SK-N-SH treated with all-trans-retinoic acid at 6 μM for 48 hours (cell line): ENCODE measurements around the gene FGF14.

Source experiments
- ARNTL ChIP-seq: fragments of 450-650 bp; formaldehyde crosslinking; IDR thresholded peaks from 2 replicates; pipeline ENCODE4 v1.5.0; 2020; ENCODE audit warnings: low read depth, mild to moderate bottlenecking, moderate library complexity, borderline replicate concordance
- CSDC2 ChIP-seq: fragments of 250-450 bp; sonication (Bioruptor Pico); IDR thresholded peaks from 2 replicates; pipeline ENCODE4 v1.5.0; 2020; ENCODE audit warnings: mild to moderate bottlenecking, moderate library complexity
- PPARA ChIP-seq: fragments of 250-450 bp; sonication (Bioruptor Pico); IDR thresholded peaks from 2 replicates; pipeline ENCODE4 v1.5.0; 2020; ENCODE audit warnings: mild to moderate bottlenecking, borderline replicate concordance
- ZFP3 ChIP-seq: fragments of 250-450 bp; sonication (Bioruptor Pico); IDR thresholded peaks from 2 replicates; pipeline ENCODE4 v1.5.0; 2020; ENCODE audit warnings: mild to moderate bottlenecking, moderate library complexity
- ZFP30 ChIP-seq: fragments of 450-650 bp; formaldehyde crosslinking; IDR thresholded peaks from 2 replicates; pipeline ENCODE4 v1.5.0; 2022; ENCODE audit warnings: mild to moderate bottlenecking, moderate library complexity
- TF ChIP-seq, protein P1 (sequence below): fragments of 250-450 bp; sonication (Bioruptor Pico); IDR thresholded peaks from 2 replicates; pipeline ENCODE4 v1.5.1; 2021; ENCODE audit warnings: mild to moderate bottlenecking, moderate library complexity
- TF ChIP-seq, protein P2 (sequence below): fragments of 250-450 bp; sonication (Bioruptor Pico); IDR thresholded peaks from 2 replicates; pipeline ENCODE4 v1.5.1; 2020; ENCODE audit warnings: low read depth, mild to moderate bottlenecking, moderate library complexity
- TF ChIP-seq, protein P3 (sequence below): fragments of 250-450 bp; sonication (Bioruptor Pico); IDR thresholded peaks from 2 replicates; pipeline ENCODE4 v1.8.0; 2021; ENCODE audit warnings: low read depth, mild to moderate bottlenecking, moderate library complexity, borderline replicate concordance

DNA sequence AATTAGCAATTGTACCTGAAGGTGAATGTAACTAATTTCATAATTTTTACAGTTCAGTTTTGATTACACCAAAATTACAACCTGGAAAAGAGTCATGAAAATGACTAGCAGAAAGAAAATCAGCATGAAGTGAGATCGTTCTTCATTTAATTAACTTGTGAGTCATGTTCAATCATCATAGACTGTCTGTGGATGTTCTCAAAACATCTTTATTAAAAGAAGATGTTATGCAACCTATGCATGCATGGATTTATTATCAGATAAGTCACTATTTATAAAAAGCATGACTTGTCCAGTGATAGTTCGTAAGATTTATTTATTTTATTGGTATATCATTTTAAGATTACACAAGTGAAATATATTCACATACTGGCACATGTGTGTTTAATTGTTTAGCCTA, 703.4 kb downstream of the FGF14 start:
- TF ChIP-seq, protein P1, sequence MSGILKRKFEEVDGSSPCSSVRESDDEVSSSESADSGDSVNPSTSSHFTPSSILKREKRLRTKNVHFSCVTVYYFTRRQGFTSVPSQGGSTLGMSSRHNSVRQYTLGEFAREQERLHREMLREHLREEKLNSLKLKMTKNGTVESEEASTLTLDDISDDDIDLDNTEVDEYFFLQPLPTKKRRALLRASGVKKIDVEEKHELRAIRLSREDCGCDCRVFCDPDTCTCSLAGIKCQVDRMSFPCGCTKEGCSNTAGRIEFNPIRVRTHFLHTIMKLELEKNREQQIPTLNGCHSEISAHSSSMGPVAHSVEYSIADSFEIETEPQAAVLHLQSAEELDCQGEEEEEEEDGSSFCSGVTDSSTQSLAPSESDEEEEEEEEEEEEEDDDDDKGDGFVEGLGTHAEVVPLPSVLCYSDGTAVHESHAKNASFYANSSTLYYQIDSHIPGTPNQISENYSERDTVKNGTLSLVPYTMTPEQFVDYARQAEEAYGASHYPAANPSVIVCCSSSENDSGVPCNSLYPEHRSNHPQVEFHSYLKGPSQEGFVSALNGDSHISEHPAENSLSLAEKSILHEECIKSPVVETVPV (CRISPR knock-in tag) = 0 out of 2 replicates have a peak, but pooled peaks have one; percentile 59
- TF ChIP-seq ZFP30 (CRISPR knock-in tag) = no peak
- 0 out of 2 replicates have a peak, but pooled peaks have one; percentile 62 for TF ChIP-seq ZFP3 (CRISPR knock-in tag)
- TF ChIP-seq, protein P2, sequence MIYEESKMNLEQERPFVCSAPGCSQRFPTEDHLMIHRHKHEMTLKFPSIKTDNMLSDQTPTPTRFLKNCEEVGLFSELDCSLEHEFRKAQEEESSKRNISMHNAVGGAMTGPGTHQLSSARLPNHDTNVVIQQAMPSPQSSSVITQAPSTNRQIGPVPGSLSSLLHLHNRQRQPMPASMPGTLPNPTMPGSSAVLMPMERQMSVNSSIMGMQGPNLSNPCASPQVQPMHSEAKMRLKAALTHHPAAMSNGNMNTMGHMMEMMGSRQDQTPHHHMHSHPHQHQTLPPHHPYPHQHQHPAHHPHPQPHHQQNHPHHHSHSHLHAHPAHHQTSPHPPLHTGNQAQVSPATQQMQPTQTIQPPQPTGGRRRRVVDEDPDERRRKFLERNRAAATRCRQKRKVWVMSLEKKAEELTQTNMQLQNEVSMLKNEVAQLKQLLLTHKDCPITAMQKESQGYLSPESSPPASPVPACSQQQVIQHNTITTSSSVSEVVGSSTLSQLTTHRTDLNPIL (CRISPR knock-in tag) = peak; percentile 89
- TF ChIP-seq CSDC2 (CRISPR knock-in tag) = no peak
- no peak for TF ChIP-seq PPARA (CRISPR knock-in tag)
- TF ChIP-seq, protein P3, sequence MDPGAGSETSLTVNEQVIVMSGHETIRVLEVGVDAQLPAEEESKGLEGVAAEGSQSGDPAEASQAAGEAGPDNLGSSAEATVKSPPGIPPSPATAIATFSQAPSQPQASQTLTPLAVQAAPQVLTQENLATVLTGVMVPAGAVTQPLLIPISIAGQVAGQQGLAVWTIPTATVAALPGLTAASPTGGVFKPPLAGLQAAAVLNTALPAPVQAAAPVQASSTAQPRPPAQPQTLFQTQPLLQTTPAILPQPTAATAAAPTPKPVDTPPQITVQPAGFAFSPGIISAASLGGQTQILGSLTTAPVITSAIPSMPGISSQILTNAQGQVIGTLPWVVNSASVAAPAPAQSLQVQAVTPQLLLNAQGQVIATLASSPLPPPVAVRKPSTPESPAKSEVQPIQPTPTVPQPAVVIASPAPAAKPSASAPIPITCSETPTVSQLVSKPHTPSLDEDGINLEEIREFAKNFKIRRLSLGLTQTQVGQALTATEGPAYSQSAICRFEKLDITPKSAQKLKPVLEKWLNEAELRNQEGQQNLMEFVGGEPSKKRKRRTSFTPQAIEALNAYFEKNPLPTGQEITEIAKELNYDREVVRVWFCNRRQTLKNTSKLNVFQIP (CRISPR knock-in tag) = no peak
- no peak for TF ChIP-seq ARNTL (CRISPR knock-in tag)
